GM13977 (cell line): ENCODE measurements around the gene ATP1A3.
"Not testable (repeated sequence)": the region's sequence is repeated elsewhere in the genome, so short reads cannot be mapped to it uniquely, and the experiment has no call there.

ENCODE experiments used
- DNase-seq: peaks from one replicate; pipeline ENCODE4 v3.0.0; 2012; ENCODE audit warnings: low spot score
- CTCF ChIP-seq: IDR thresholded peaks from 2 replicates; pipeline ENCODE4 v1.5.1; 2012; ENCODE audit warnings: mild to moderate bottlenecking, control low read depth; ENCODE audit not compliant: insufficient read depth; ENCODE audit errors: extremely low read depth, missing control alignments
- in situ Hi-C: fragments of 300-500 bp; cut with MboI; formaldehyde crosslinking; loops from one replicate; pipeline ENCODE4 v1.12.0; 2022; ENCODE audit warnings: low sequenced_read_pairs, low pct_unique_long_range_greater_than_20kb, mixed read lengths, inconsistent platforms; ENCODE audit not compliant: unreplicated experiment

The ATP1A3 gene

DNA sequence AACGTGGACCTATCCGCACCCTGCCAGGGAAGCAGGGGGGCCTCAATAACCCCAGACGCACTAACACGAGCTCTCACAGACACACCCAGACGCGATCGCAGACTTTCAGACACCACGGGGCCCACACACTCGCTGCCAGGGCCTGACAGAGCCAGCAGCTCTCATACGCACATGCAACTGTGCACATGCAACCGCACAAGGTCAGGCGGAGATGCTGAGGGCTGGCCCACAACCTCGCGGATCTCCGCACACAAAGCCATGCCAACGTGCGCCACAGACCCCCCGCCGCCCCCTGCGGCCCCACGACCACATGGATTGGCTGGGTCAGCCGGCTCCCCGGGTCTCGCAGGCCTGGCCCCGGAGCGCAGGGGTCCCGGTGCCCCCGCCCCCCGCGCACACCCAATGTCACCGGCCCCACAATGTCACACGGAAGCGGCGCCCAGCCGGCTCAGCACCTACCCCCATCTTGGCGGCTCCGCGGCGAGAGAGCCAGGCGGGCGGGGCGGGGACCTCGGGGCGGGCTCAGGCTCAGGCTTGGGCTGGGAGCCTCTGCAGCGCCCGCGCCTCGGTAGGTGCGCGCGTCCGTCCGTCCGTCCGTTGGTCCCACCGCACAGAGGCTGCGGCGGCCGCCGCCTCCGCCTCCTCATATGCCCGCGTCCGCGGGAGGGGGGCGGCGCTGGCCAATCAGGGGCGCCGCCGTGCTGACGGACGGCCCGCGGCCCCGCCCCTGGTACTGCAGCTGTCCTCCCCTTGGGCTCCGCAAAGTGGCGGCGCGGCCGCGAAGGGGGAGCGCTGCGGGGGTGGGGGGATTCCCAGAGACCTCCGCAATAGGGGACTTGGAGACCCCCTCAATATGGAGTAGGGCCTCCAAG lies at the start of gene ATP1A3:
TSS of gene ATP1A3 (minus strand) at position 619 of the 872 bp plus-strand sequence. CDS start at position 465, 154 bp downstream.
- no peak for TF ChIP-seq CTCF
- peak; percentile 94 for DNase-seq
- in situ Hi-C loops: no loop called here

DNA sequence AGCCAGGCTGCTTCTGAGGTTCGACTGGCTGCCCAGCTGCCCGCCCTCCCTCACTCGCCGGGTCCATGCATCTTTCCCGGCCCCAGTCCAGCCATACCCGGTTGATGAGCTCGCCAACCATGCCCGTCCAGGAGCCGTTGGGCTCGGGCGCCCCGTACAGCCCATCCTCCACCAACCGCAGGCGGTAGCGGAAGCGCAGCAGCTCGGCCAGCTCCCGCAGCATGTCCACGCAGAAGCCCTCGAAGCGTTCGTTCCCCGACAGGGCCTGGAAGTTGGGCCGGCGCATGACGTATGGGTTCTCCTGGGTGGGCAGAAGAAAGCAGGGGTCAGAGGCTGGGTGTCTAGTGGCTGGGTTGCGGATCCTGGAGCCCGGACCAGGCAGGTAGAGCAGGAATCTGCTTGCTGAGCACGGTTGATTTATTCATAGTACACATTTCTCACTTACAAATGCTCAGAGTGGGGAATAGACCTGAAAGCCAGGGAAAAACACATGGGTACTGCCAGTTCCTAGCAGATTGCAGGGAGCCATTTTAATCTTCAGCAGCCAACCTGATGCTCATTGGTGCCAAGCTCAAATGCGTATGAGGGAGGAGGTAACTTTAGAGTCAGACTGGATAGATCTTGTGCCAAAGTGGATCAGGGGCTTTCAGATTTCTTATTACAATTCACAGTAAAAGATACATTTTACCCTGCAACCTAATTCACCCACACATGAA lies 48.6 kb upstream of the ATP1A3 start:
- in situ Hi-C loops: no loop called here
- DNase-seq: no peak
- TF ChIP-seq CTCF: no peak

GRCh38 chr19:42040491-42040890 lies 46.5 kb upstream of the ATP1A3 start:
- DNase-seq, in situ Hi-C loops: not testable (repeated sequence)

DNA sequence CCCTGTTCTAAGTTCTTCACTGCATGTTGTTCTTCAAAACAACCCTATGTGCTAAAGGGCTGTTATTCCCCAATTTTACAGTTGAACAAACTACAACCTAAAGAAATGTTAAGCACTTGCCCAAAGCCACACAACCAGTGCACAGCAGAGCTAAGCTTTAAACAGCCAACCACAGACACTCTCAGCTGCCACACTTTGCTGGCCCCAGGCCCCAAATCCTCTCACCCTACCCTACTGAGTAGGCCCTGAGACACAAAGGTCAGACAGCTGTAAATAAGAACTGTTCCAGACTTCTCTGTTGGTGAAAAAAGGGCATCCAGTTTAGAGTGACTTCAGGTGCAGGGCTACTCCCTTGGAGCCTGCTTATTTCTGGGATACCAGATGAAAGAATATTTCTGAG lies 46.0 kb upstream of the ATP1A3 start:
- in situ Hi-C loops: no loop called here
- DNase-seq: no peak
- TF ChIP-seq CTCF: no peak

DNA sequence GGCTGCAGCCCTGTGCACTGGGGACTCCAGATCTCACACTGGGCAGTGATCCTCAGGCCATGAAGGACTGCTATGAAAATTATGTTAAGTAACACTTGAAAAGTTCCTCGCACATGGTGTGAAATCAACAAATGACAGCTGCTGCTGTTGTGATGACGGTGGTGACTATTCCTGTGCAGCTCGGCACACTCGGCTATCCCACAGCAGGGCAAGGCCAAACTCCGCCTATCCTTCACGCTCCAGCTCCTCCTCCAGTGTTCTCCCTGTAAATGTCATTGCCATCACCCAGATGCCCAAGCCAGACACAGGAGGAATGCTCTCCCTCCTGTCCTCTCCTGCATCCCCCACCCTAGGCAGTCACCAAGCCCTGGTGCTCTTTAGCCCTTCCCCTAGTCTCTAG lies 44.6 kb upstream of the ATP1A3 start:
- no peak for DNase-seq

DNA sequence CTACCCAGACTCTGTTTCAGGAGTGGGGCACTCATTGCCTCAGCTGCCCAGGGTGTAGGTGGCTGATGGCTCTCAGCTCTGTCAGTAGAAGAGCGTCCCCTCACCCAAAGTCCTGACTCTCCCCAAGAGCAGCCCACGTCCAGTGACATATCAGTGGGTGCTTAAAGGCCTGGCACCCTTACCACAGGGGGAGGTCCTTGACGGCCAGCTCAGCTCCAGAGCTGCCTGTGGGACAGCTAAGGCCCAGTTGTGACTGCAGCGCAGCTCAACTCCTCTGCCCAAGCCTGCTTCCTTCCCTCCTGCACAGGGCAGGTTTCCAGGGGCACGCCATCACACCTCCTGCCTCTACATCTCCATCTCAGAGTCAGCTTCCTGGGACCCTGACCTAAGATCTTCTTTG lies 43.6 kb upstream of the ATP1A3 start:
- in situ Hi-C loops: no loop called here

More for the DNA sequence above, 44.6 kb upstream of the ATP1A3 start:
- no peak for TF ChIP-seq CTCF
- in situ Hi-C loops: no loop called here

More for the DNA sequence above, 43.6 kb upstream of the ATP1A3 start:
- DNase-seq: no peak
- TF ChIP-seq CTCF: no peak
